SK-N-SH (cell line): Measurements from ENCODE around the gene LRIF1. TPM values are rescaled to one million over a fixed set of nuclear protein-coding genes. Genes with fewer than 3 reads are reported as not detected.
A peak's percentile ranks its signal among the peaks of the same experiment; 100 is the strongest.

Experiments used
- CTCF ChIA-PET: fragments of 300-600, 350-600 bp; formaldehyde crosslinking; extraction: SDS; loops from one replicate; lab custom pipeline; 2021; lab: Yijun Ruan, JAX
- POLR2A ChIA-PET: fragments of 350-600 bp; sonication (Branson Sonifier 250); formaldehyde crosslinking; extraction: SDS; loops from one replicate; lab custom pipeline; 2020; ENCODE audit warnings: antibody characterized with exemption, inconsistent platforms; lab: Yijun Ruan, JAX
- DNase-seq: peaks from one replicate; pipeline ENCODE4 v3.0.0; 2012
- H2AFZ ChIP-seq: fragments of 200-600 bp; sonication (generic); 2 replicates; pipeline ENCODE4 v1.8.1; 2016; ENCODE audit warnings: antibody characterized with exemption, mild to moderate bottlenecking, low read depth
- H3F3A ChIP-seq: fragments of 200-600 bp; sonication (generic); replicated peaks from 2 replicates; pipeline ENCODE3; 2016; ENCODE audit warnings: antibody characterized with exemption, mild to moderate bottlenecking; ENCODE audit not compliant: insufficient read depth
- H3K27ac ChIP-seq, 2 experiments: fragments of 200-500 bp in 1 of 2; fragments of 200-600 bp in 1 of 2; sonication (Bioruptor generic) in 1 of 2; sonication (generic), shearing (Covaris generic) in 1 of 2; 2 replicates each; pipeline versions ENCODE4 v1.5.1 to v1.6.1; 2014 to 2016; ENCODE audit warnings: low read depth in 2 of 2, inconsistent platforms in 1 of 2, low read length in 1 of 2, mild to moderate bottlenecking in 1 of 2, mixed read lengths in 1 of 2
- H3K27me3 ChIP-seq: fragments of 200-600 bp; sonication (generic), shearing (Covaris generic); 2 replicates; pipeline ENCODE4 v1.6.1; 2016; ENCODE audit warnings: mixed run types; ENCODE audit not compliant: insufficient read depth
- H3K36me3 ChIP-seq, 2 experiments: fragments of 200-500 bp in 1 of 2; fragments of 200-600 bp in 1 of 2; sonication (Bioruptor generic) in 1 of 2; sonication (generic) in 1 of 2; replicated peaks in 1 of 2; 2 replicates each; pipeline versions ENCODE3 to v1.5.1; 2014 to 2016; ENCODE audit warnings: low read length in 1 of 2, mild to moderate bottlenecking in 1 of 2; ENCODE audit not compliant: insufficient read depth in 2 of 2, control insufficient read depth in 1 of 2
- H3K4me1 ChIP-seq, 2 experiments: fragments of 200-500 bp in 1 of 2; fragments of 200-600 bp in 1 of 2; sonication (Bioruptor generic) in 1 of 2; sonication (generic), shearing (Covaris generic) in 1 of 2; 2 replicates each; pipeline versions ENCODE4 v1.5.1 to v1.6.1; 2014 to 2016; ENCODE audit warnings: low read depth in 1 of 2, low read length in 1 of 2, mixed run types in 1 of 2; ENCODE audit not compliant: insufficient read depth in 2 of 2, control insufficient read depth in 1 of 2
- H3K4me2 ChIP-seq: fragments of 200-600 bp; sonication (generic), shearing (Covaris generic); 2 replicates; pipeline ENCODE4 v1.6.1; 2017; ENCODE audit warnings: mixed run types
- H3K4me3 ChIP-seq, 2 experiments: fragments of 200-500 bp in 1 of 2; fragments of 200-600 bp in 1 of 2; sonication (Bioruptor generic) in 1 of 2; sonication (generic), shearing (Covaris generic) in 1 of 2; 2 replicates each; pipeline versions ENCODE4 v1.5.1 to v1.8.1; 2014 to 2016; ENCODE audit warnings: low read depth in 2 of 2, inconsistent platforms in 1 of 2, low read length in 1 of 2, mild to moderate bottlenecking in 1 of 2, mixed read lengths in 1 of 2, moderate library complexity in 1 of 2
- H3K79me2 ChIP-seq: fragments of 200-600 bp; sonication (generic); 2 replicates; pipeline ENCODE4 v1.8.1; 2017; ENCODE audit warnings: mild to moderate bottlenecking; ENCODE audit not compliant: insufficient read depth
- H3K9ac ChIP-seq: fragments of 200-600 bp; sonication (generic); 2 replicates; pipeline ENCODE4 v1.6.1; 2017; ENCODE audit warnings: mixed run types
- H3K9me2 ChIP-seq: fragments of 200-600 bp; sonication (generic); 2 replicates; pipeline ENCODE4 v1.6.1; 2017; ENCODE audit warnings: mixed run types
- H3K9me3 ChIP-seq: fragments of 200-600 bp; sonication (generic); 2 replicates; pipeline ENCODE4 v1.6.1; 2017; ENCODE audit warnings: mixed run types, mild to moderate bottlenecking, moderate library complexity
- H4K20me1 ChIP-seq: fragments of 200-600 bp; sonication (generic); 2 replicates; pipeline ENCODE4 v1.6.1; 2017; ENCODE audit warnings: mild to moderate bottlenecking, mixed run types; ENCODE audit not compliant: insufficient read depth
- ELF1 ChIP-seq: IDR thresholded peaks from 2 replicates; pipeline ENCODE4 v1.4.0; 2012
- FOSL2 ChIP-seq: IDR thresholded peaks from 2 replicates; pipeline ENCODE4 v1.4.0; 2012; ENCODE audit warnings: low read depth, mild to moderate bottlenecking, moderate library complexity, borderline replicate concordance
- FOXM1 ChIP-seq: IDR thresholded peaks from 2 replicates; pipeline ENCODE4 v1.4.0; 2012; ENCODE audit warnings: low read depth, mild to moderate bottlenecking
- GATA2 ChIP-seq: sonication (generic); formaldehyde crosslinking; IDR thresholded peaks from 2 replicates; pipeline ENCODE4 v1.5.0; 2020; ENCODE audit warnings: mild to moderate bottlenecking, missing genetic modification reagents
- JUND ChIP-seq: IDR thresholded peaks from 2 replicates; pipeline ENCODE4 v1.4.0; 2012
- MAX ChIP-seq: IDR thresholded peaks from 2 replicates; pipeline ENCODE4 v1.4.0; 2012; ENCODE audit warnings: low read depth
- NFIC ChIP-seq: IDR thresholded peaks from 2 replicates; pipeline ENCODE4 v1.4.0; 2012; ENCODE audit warnings: borderline replicate concordance
- NRF1 ChIP-seq: IDR thresholded peaks from 2 replicates; pipeline ENCODE4 v1.6.1; 2012; ENCODE audit warnings: low read depth, mild to moderate bottlenecking, low read length
- RCOR1 ChIP-seq: fragments of 150-350 bp; IDR thresholded peaks from 2 replicates; pipeline ENCODE4 v1.6.1; 2017; ENCODE audit warnings: antibody characterized with exemption, low read length
- REST ChIP-seq: IDR thresholded peaks from 2 replicates; pipeline ENCODE4 v1.6.1; 2012; ENCODE audit warnings: mild to moderate bottlenecking, low read depth, low read length, moderate library complexity
- RXRA ChIP-seq: IDR thresholded peaks from 2 replicates; pipeline ENCODE4 v1.4.0; 2012; ENCODE audit warnings: low read depth, mild to moderate bottlenecking, borderline replicate concordance
- SMC3 ChIP-seq: IDR thresholded peaks from 2 replicates; pipeline ENCODE4 v1.6.1; 2012; ENCODE audit warnings: low read depth, low read length, improper control_type of control experiment
- YY1 ChIP-seq: IDR thresholded peaks from 2 replicates; pipeline ENCODE4 v1.4.0; 2012; ENCODE audit warnings: low read depth, mild to moderate bottlenecking
- WGBS: methylation state at CpG from one replicate; pipeline ENCODE4 v1.1.6; 2017; ENCODE audit warnings: low lambda C conversion rate; 5-methylcytosine and 5-hydroxymethylcytosine counted together
- polyA plus RNA-seq, 3 experiments: library from polyadenylated mRNA; depleted of rRNA; stranded (reverse); fragments of >200 nt; gene quantifications; 2 replicates each; pipeline ENCODE4 v1.2.3, GENCODE V29; 2012

Gene LRIF1
- polyA plus RNA-seq, 1 of the 3 experiments (the other 2 are of a cell fraction): 6.6 TPM

GRCh38 chr1:110927484-110928075 is 36.1 kb downstream of the LRIF1 start:
- no peaks in the 10 kb centered on the region for H3F3A ChIP-seq
- H3K9ac ChIP-seq: no peak overlapping the region
- no peaks in the 10 kb centered on the region for H3K27me3 ChIP-seq
- H3K4me3 ChIP-seq: no peak overlapping the region
- H2AFZ ChIP-seq: no peak overlapping the region; the same call in 1 of the 2 replicates
- no peak for DNase-seq
- no peaks in the 10 kb centered on the region for H4K20me1 ChIP-seq
- TF ChIP-seq YY1: peak; percentile 39; the same call in 1 of the 2 replicates
- no peak for TF ChIP-seq NRF1
- TF ChIP-seq JUND: 0 out of 2 replicates have a peak, but pooled peaks have one; percentile 11
- no peak overlapping the region for H3K27ac ChIP-seq
- POLR2A ChIA-PET: no interaction called here
- H3K4me1 ChIP-seq: no peaks in the 10 kb centered on the region
- no peaks in the 10 kb centered on the region for H3K9me3 ChIP-seq
- no peaks in the 10 kb centered on the region for H3K36me3 ChIP-seq
- no peaks in the 10 kb centered on the region for H3K9me2 ChIP-seq
- no peaks in the 10 kb centered on the region for H3K79me2 ChIP-seq
- CTCF ChIA-PET: interaction anchor here (0.9 to 1.2 kb wide), 3 partner anchors 11 to 64 kb away, joined by 3 read pairs; no protein-coding TSS in a partner anchor
- 14% methylated on average over 2 of the region's 2 CpGs for WGBS
- no peak overlapping the region for H3K4me2 ChIP-seq

GRCh38 chr1:110921953-110922352 is 41.8 kb downstream of the LRIF1 start:
- CTCF ChIA-PET: no interaction called here
- Histone ChIP-seq H2AFZ (no peak overlapping the region), H3K79me2 (no peaks in the 10 kb centered on the region), H3F3A (no peaks in the 10 kb centered on the region), H3K4me2 (no peak overlapping the region), H3K9me2 (no peaks in the 10 kb centered on the region), H3K9me3 (no peaks in the 10 kb centered on the region), H3K27me3 (no peaks in the 10 kb centered on the region)
- 45% methylated on average over 1 of the region's 1 CpG for WGBS
- DNase-seq: no peak
- POLR2A ChIA-PET: no interaction called here
- TF ChIP-seq ELF1 (no peak), NFIC (no peak), MAX (no peak), SMC3 (no peak), FOXM1 (no peak), RCOR1 (no peak), FOSL2 (no peak), GATA2 (CRISPR knock-in tag) (no peak), RXRA (no peak)
- TF ChIP-seq, all 33 proteins: peak for 0
- no peaks in the 10 kb centered on the region for H3K36me3 ChIP-seq
- H3K4me3 ChIP-seq: no peak overlapping the region
- H4K20me1 ChIP-seq: no peaks in the 10 kb centered on the region
- no peak overlapping the region for H3K27ac ChIP-seq
- H3K4me1 ChIP-seq: no peaks in the 10 kb centered on the region
- no peak overlapping the region for H3K9ac ChIP-seq

GRCh38 chr1:110918016-110918415 is 45.7 kb downstream of the LRIF1 start:
- Histone ChIP-seq H4K20me1 (no peaks in the 10 kb centered on the region), H3K4me3 (no peak overlapping the region), H3F3A (peaks cover 4% of the 10 kb centered on the region), H3K27me3 (no peaks in the 10 kb centered on the region), H3K27ac (no peak overlapping the region), H3K4me1 (no peaks in the 10 kb centered on the region), H3K9me3 (peaks cover 3% of the 10 kb centered on the region; the same call in 1 of the 2 replicates), H3K9ac (no peak overlapping the region), H2AFZ (no peak overlapping the region), H3K4me2 (no peak overlapping the region), H3K9me2 (no peaks in the 10 kb centered on the region), H3K36me3 (no peaks in the 10 kb centered on the region), H3K79me2 (no peaks in the 10 kb centered on the region)
- ChIA-PET POLR2A (no interaction called here), CTCF (no interaction called here)
- WGBS: 50% methylated on average over 1 of the region's 1 CpG
- DNase-seq: no peak
- TF ChIP-seq RXRA: no peak
- no peak for TF ChIP-seq REST
